NCI-H2171 (cell line): ENCODE results near the gene SWAP70.
"Not testable (repeated sequence)": the region's sequence is repeated elsewhere in the genome, so short reads cannot be mapped to it uniquely, and the experiment has no call there.

Experiments
- DNase-seq: peaks from one replicate; lab custom pipeline; 2025; lab: John Stamatoyannopoulos, UW

Gene SWAP70

GRCh38 chr11:9692691-9693090, 28.8 kb downstream of the SWAP70 start:
- DNase-seq = no peak

DNA sequence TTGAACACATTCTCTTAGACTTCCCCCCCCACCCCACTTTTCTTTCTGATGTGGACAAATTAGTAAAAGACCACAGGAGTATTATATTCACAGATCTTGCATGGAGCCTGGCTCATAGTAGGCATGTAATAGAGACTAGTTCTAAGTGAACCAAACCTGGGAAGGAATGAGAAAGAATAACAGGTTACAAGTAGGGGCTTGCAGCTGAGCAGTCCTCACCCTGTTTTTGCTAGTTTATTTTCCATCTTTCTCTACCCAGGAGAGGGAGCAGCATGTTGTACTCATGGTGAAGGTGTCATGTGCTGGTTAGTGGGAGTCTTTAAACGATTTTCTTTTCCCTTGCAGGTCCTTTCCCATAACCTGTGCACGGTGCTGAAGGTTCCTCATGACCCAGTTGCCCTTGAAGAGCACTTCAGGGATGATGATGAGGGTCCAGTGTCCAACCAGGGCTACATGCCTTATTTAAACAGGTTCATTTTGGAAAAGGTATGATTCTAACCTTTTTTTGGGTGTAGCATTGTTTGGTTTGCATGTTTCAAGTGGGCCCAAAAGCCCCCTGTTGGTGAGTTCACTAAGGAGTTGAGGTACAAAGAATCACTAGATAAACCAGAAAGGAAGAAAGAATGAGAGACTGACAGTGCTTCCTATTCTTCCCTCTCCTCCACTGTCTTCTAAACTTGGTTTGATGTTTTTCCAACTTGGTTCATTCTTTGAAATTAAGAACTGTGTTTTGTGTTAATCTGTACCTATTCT, 30.1 kb downstream of the SWAP70 start:
- DNase-seq = no peak

- DNase-seq = not testable (repeated sequence)
Observed at GRCh38 chr11:9695228-9695627, 31.4 kb downstream of the SWAP70 start.

- DNase-seq = no peak
Observed at GRCh38 chr11:9697766-9698165, 33.9 kb downstream of the SWAP70 start.

GRCh38 chr11:9700105-9700801, 36.4 kb downstream of the SWAP70 start:
- DNase-seq = no peak

- no peak for DNase-seq
Observed at GRCh38 chr11:9701799-9702198, 37.9 kb downstream of the SWAP70 start.

GRCh38 chr11:9703280-9703679, 39.4 kb downstream of the SWAP70 start:
- DNase-seq = no peak

DNA sequence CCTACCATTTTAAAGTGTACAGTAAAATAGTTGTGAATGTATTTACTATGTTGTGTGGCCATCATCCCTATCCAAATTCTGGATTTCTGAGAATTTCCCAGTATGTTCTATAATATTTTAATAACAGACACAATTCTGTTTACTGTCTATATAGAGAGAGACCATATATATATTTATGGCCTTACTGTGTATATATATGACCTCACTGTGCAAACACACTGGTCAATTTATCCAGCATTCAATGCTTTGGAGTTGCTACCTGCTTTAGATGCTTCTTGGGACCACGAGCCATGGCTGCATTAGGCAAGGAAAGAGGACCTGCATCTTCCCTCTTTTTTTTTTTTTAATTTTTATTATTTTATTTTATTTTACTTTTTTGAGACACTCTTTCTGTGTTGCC, 40.2 kb downstream of the SWAP70 start:
- no peak for DNase-seq

DNA sequence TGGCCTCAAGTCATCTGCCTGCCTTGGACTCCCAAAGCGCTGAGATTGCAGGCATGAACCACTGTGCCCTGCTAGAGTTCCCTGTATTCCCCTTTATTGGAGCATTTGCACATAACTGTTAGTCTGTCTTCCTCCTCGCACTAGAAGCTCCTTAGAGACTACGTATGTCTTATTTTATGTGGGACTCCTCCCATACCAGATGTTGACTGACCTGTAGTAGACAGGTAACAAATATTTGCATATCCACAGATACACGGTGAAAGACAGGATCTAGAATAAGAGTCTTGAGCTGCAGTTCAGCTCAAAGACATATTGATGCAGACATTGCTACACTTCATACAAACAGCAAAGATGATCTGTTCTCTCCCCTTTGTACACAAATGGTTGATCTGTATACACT, 40.7 kb downstream of the SWAP70 start:
- no peak for DNase-seq

DNA sequence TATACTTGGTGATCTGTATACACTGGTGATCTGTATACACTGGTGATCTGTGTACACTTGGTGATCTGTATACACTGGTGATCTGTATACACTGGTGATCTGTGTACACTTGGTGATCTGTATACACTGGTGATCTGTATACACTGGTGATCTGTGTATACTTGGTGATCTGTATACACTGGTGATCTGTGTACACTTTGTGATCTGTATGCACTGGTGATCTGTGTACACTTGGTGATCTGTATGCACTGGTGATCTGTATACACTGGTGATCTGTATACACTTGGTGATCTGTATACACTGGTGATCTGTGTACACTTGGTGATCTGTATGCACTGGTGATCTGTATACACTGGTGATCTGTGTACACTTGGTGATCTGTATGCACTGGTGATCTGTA, 41.5 kb downstream of the SWAP70 start:
- DNase-seq = not testable (repeated sequence)

- DNase-seq = no peak
Observed at GRCh38 chr11:9708544-9708943, 44.7 kb downstream of the SWAP70 start.

- no peak for DNase-seq
Observed at GRCh38 chr11:9710223-9710622, 46.3 kb downstream of the SWAP70 start.

GRCh38 chr11:9710852-9711251, 47.0 kb downstream of the SWAP70 start:
- no peak for DNase-seq

GRCh38 chr11:9711454-9712307, 47.8 kb downstream of the SWAP70 start:
- no peak for DNase-seq

DNA sequence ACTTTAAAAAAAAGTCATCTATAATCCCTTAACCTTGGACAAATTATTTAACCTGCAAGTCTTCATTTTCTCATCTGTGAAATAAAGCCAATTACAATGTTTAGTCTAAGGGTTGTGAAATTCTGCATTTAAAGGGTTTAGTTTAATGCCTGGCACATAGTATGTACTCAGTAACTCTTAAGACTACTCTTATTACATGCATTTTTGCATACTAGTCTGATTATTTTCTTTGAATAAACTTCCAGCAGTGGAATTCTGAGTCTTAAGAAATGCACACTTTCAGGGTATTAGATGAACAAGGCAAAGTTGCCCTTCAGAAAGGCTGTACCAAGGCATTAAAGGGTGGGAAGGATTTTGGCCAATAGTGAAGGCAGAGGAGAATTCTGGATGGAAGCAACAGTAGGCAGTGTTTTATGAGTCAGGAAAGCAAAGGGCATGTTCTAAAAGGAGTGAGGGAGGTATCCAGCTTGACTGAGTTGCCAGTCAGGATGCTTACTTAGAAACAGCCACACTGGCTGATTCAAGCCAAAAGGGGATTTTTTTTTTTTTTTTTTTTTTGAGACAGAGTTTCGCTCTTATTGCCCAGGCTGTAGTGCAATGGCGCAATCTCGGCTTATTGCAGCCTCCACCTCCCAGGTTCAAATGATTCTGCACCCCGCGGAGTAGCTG, 50.5 kb downstream of the SWAP70 start:
- no peak for DNase-seq

DNA sequence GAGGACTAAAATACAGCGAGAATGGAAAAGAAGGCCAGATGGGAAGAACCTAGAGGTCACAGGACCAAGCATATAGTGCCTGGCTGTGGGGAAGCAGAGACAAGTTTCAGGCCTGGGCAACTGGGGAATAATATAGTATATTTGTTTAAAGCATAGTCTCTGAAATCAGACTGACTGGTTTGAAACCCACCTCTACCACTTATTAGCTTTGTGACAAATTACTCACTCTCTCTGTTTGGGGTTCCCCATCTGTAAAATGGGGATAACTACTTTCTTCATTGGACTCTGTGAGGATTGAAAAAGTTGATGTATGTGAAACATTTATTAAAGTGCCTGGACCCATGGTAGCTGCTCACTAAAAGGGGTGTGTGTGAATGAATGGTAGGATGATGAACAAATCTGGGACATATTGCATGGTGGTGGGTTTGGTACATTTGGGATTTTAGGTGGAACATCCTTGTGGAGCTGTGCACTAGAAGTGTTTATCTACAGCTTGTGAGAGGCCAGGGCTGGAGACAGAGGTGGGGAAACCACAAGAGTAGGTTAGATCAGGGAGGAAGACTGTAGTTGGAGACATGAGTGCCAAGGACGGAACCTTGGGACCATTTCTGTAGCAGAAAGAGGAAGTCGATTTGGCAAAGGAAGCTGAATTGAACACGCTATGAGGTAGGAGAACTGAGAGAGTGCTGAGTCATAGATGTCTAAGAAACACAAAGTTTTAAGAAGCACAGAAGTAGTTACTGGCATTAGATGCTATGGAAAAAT, 52.6 kb downstream of the SWAP70 start:
- DNase-seq = no peak

- no peak for DNase-seq
Observed at GRCh38 chr11:9717040-9717357, 53.1 kb downstream of the SWAP70 start.

- no peak for DNase-seq
Observed at GRCh38 chr11:9717719-9718118, 53.8 kb downstream of the SWAP70 start.

- no peak for DNase-seq
Observed at GRCh38 chr11:9718147-9718546, 54.3 kb downstream of the SWAP70 start.

DNA sequence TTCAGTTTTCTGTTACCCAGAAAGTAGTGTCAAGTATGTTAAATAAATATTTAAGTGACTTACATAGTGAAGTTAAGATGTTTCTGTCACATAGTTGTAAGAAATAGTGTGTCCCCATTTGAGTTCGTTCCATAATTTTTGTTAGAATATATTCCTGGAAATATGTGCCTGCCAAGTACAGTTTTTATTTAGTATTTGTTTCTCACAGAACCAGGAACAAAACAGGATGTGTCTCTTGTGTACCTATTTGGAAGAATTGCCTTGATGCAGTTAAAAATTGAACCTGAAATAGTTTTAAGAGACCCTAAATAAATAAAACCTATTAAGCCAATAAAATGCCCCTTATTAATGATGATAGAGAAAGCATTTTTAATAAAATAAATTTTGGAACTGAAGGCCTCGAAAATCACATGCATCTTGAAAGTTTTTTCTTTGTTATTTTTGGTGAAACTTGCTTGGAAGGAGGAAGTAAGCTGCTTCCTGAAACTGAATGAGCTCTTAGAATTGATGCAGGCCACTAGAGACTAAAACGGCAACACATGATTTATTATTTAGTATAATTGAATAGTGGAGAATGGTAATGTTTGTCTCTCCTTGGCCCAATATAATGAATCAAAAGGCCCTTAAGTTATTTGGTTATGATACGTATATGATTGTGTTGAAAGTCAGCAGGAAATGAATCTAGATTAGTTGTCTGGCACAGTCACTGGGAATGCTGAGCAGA, 55.9 kb downstream of the SWAP70 start:
- DNase-seq = no peak

- DNase-seq = no peak
Observed at GRCh38 chr11:9720290-9720630, 56.4 kb downstream of the SWAP70 start.
